Spleen (tissue), 11 donors: ENCODE measurements around the gene CHAMP1. TPM values are rescaled to one million over a fixed set of nuclear protein-coding genes. Genes with fewer than 3 reads are reported as not detected.

ENCODE experiments used
- microRNA-seq, 3 donors: library from miRNA; unstranded; fragments of <30 nt; microRNA quantifications; one replicate each; pipeline versions ENCODE4 to v1.1.0, GENCODE V29; 2019 to 2020
- polyA plus RNA-seq, 3 donors: library from polyadenylated mRNA; stranded (reverse); fragments of 200-250 nt; gene quantifications; one replicate each; pipeline ENCODE4 v1.2.1, GENCODE V29; 2013
- small RNA-seq, 4 donors: library from RNA; depleted of rRNA; stranded (forward); fragments of <200 nt; gene quantifications; one replicate each; pipeline ENCODE3, GENCODE V24; 2016
- total RNA-seq, 7 donors: library from RNA; depleted of rRNA in 3 of 7; stranded (reverse); fragments of >200 nt in 3 of 7; fragmentation: NEBNext Ultra II Directional in 4 of 7; extraction: Animal tissue kit (Norgen Biotek cat#: 25700) in 4 of 7; gene quantifications; one replicate each; pipeline versions ENCODE4 v1.1.0 to v1.2.1, GENCODE V29; 2016 to 2021
- donor health status: healthy with polysubstance abuse.
- donor health status: DM: no; HTN: no; CAD: no; lungs with moderate emphysema.
- donor health status: DM: no; HTN: no; CAD: no.
- donor health status: Bipolar disorder and iron deficiency.
- donor health status: healthy.
- donor health status: DM: no; HTN: no; CAD: no.
- donor health status: DM: yes; HTN: yes; CAD: no.

Gene CHAMP1
- total and polyA plus RNA-seq, 10 donors = 3.8 to 49.8 (median 22.0) TPM

Small RNA genes lying within 50 kb of the gene (microRNA-seq; reads per million reads assigned to microRNA genes)
- 0 reads per million in 3 donors for gene MIR4502

Small RNA genes lying within 50 kb of the gene (small RNA-seq; reads per million reads assigned to genes)
- gene MIR4502 = 0 reads per million in 4 donors

Other genes starting within 250 kb of the CHAMP1 start
- gene RASA3, start 181.9 kb upstream of the CHAMP1 start, total RNA-seq = 10 to 100 TPM; 35.9 to 52.8 (median 52.0) TPM
- 10 to 100 TPM; 11.7 to 17.2 (median 12.1) TPM for gene RASA3, start 181.9 kb upstream of the CHAMP1 start, polyA plus RNA-seq
- gene CFAP97D2, start 135.2 kb upstream of the CHAMP1 start, total RNA-seq = not detected
- under 1 TPM in 1 of 3 donors, not detected in 2; 0.05 TPM for gene CFAP97D2, start 135.2 kb upstream of the CHAMP1 start, polyA plus RNA-seq
- 10 to 100 TPM; 50.1 to 75.8 (median 68.1) TPM for gene CDC16, start 79.6 kb upstream of the CHAMP1 start, total RNA-seq
- gene CDC16, start 79.6 kb upstream of the CHAMP1 start, polyA plus RNA-seq = 10 to 100 TPM; 51.8 to 74.1 (median 55.2) TPM
- gene UPF3A, start 32.9 kb upstream of the CHAMP1 start, total RNA-seq = 10 to 100 TPM; 33.0 to 59.7 (median 46.8) TPM
- gene UPF3A, start 32.9 kb upstream of the CHAMP1 start, polyA plus RNA-seq = 10 to 100 TPM; 40.2 to 58.0 (median 54.5) TPM